Keratinocyte (primary cell): ENCODE data around the gene FSIP1. TPM values are rescaled to one million over a fixed set of nuclear protein-coding genes. Genes with fewer than 3 reads are reported as not detected.

ENCODE experiments used
- DNase-seq: peaks from one replicate; pipeline ENCODE4 v3.0.0-alpha.2; 2011; ENCODE audit warnings: low read depth, missing footprints, low spot score
- FAIRE-seq: peaks from 2 replicates; lab custom pipeline; 2011; peaks lifted over from hg19 to GRCh38; lab: Jason Lieb, UNC
- H2AFZ ChIP-seq: 2 replicates; pipeline ENCODE4 v1.6.0; 2012; ENCODE audit warnings: low read length, control low read depth, inconsistent platforms; ENCODE audit not compliant: control insufficient read depth
- H3K27ac ChIP-seq: 2 replicates; pipeline ENCODE4 v1.5.1; 2011; ENCODE audit warnings: low read length; ENCODE audit not compliant: control insufficient read depth, insufficient read depth
- H3K27me3 ChIP-seq: 3 replicates; pipeline ENCODE4 v1.6.0; 2011; ENCODE audit warnings: low read length; ENCODE audit not compliant: control insufficient read depth, insufficient read depth; ENCODE audit errors: extremely low read depth
- H3K36me3 ChIP-seq, 2 experiments: 2 replicates in 1 of 2; 3 replicates in 1 of 2; pipeline ENCODE4 v1.5.1; 2011; ENCODE audit warnings: low read length in 2 of 2, mild to moderate bottlenecking in 1 of 2; ENCODE audit not compliant: control insufficient read depth in 2 of 2, insufficient read depth in 2 of 2; ENCODE audit errors: extremely low read depth in 1 of 2
- H3K4me1 ChIP-seq: 3 replicates; pipeline ENCODE4 v1.5.1; 2011; ENCODE audit warnings: low read length; ENCODE audit not compliant: control insufficient read depth, insufficient read depth; ENCODE audit errors: extremely low read depth
- H3K4me2 ChIP-seq: 3 replicates; pipeline ENCODE4 v1.6.0; 2011; ENCODE audit warnings: low read depth, low read length; ENCODE audit not compliant: control insufficient read depth, insufficient read depth; ENCODE audit errors: extremely low read depth
- H3K4me3 ChIP-seq, 3 experiments: fragments of 200-600 bp in 1 of 3; sonication (generic) in 1 of 3; 2 replicates in 2 of 3; 3 replicates in 1 of 3; pipeline ENCODE4 v1.5.1; 2011 to 2016; ENCODE audit warnings: low read length in 3 of 3, mild to moderate bottlenecking in 3 of 3, control low read depth in 2 of 3, inconsistent platforms in 1 of 3, low read depth in 1 of 3, mixed read lengths in 1 of 3, mixed run types in 1 of 3, moderate library complexity in 1 of 3; ENCODE audit not compliant: control insufficient read depth in 2 of 3, insufficient read depth in 2 of 3; ENCODE audit errors: extremely low read depth in 1 of 3
- H3K79me2 ChIP-seq: 2 replicates; pipeline ENCODE4 v1.6.0; 2012; ENCODE audit warnings: low read length; ENCODE audit not compliant: control insufficient read depth, insufficient read depth
- H3K9ac ChIP-seq: 3 replicates; pipeline ENCODE4 v1.6.0; 2011; ENCODE audit warnings: low read length; ENCODE audit not compliant: control insufficient read depth, insufficient read depth; ENCODE audit errors: extremely low read depth
- H3K9me1 ChIP-seq: 3 replicates; pipeline ENCODE4 v1.6.0; 2011; ENCODE audit warnings: low read length; ENCODE audit not compliant: control insufficient read depth, insufficient read depth; ENCODE audit errors: extremely low read depth
- H3K9me3 ChIP-seq: 2 replicates; pipeline ENCODE4 v1.5.1; 2012; ENCODE audit warnings: low read depth, low read length; ENCODE audit not compliant: control insufficient read depth
- H4K20me1 ChIP-seq: 3 replicates; pipeline ENCODE4 v1.6.0; 2011; ENCODE audit warnings: low read length; ENCODE audit not compliant: control insufficient read depth, insufficient read depth; ENCODE audit errors: extremely low read depth
- CTCF ChIP-seq, 3 experiments: IDR thresholded peaks in 1 of 3; conservative IDR thresholded peaks in 1 of 3; optimal IDR thresholded peaks in 1 of 3; 2 replicates in 2 of 3; 3 replicates in 1 of 3; pipeline versions ENCODE3 to v1.5.1; 2011; ENCODE audit warnings: low read length in 3 of 3, mild to moderate bottlenecking in 3 of 3, moderate library complexity in 2 of 3, control low read depth in 1 of 3, inconsistent platforms in 1 of 3; ENCODE audit not compliant: insufficient read depth in 2 of 3; ENCODE audit errors: extremely low read depth in 1 of 3
- EZH2 ChIP-seq: IDR thresholded peaks from one replicate; pipeline ENCODE4 v1.6.1; 2012; ENCODE audit warnings: inconsistent platforms, mild to moderate bottlenecking, low read length, moderate library complexity
- dilution Hi-C: fragments of 300-500 bp; cut with MboI; formaldehyde crosslinking; loops from one replicate; pipeline ENCODE4 v1.7.0; 2020; ENCODE audit warnings: low sequenced_read_pairs; ENCODE audit not compliant: extremely low pct_ligation_motif_present
- polyA plus RNA-seq, 5 experiments: library from polyadenylated mRNA; depleted of rRNA in 3 of 5; stranded (reverse) in 3 of 5; stranded (forward) in 1 of 5; unstranded in 1 of 5; fragments of >200 nt; gene quantifications; 1 replicate in 1 of 5; 2 replicates in 3 of 5; 3 replicates in 1 of 5; pipeline versions ENCODE4 v1.2.1 to v1.2.3, GENCODE V29; 2011 to 2012; ENCODE audit warnings: missing spikeins in 2 of 5, low read depth in 1 of 5, low replicate concordance in 1 of 5

FSIP1 gene
- polyA plus RNA-seq, 1 donor (not counting 4 experiments of a cell fraction or from before 2014, with no cell fraction given): 1.5 TPM

- Histone ChIP-seq H3K4me1 (peaks cover 18% of the 10 kb centered on the region), H3K4me3 (no peak overlapping the region), H3K9me1 (peaks cover 3% of the 10 kb centered on the region), H2AFZ (no peak overlapping the region), H4K20me1 (no peaks in the 10 kb centered on the region), H3K27ac (no peak overlapping the region), H3K36me3 (peaks cover 0 to 15% of the 10 kb centered on the region in 2 experiments), H3K9me3 (no peaks in the 10 kb centered on the region), H3K79me2 (peaks cover 3% of the 10 kb centered on the region), H3K4me2 (no peak overlapping the region), H3K9ac (no peak overlapping the region), H3K27me3 (no peaks in the 10 kb centered on the region)
- TF ChIP-seq CTCF (optimal IDR thresholded peaks at IDR 0.05 in 1 of 3, IDR thresholded peaks at IDR 0.05 in 1 of 3, conservative IDR thresholded peaks at IDR 0.05 in 1 of 3; ENCODE audit: extremely low read depth in 1 of 3, insufficient read depth in 2 of 3, low read length in 3 of 3): no peak
- TF ChIP-seq EZH2: no peak
- dilution Hi-C loops: loop anchor here (25.0 kb wide), 1 partner anchor 109 kb away; the partner anchor contains the start of gene GPR176
- FAIRE-seq (no peak), DNase-seq (no peak)
These were observed 20.4 kb upstream of the FSIP1 start for GRCh38 chr15:39803016-39803415.

- Histone ChIP-seq H3K4me1 (peaks cover 18% of the 10 kb centered on the region), H3K4me3 (no peak overlapping the region), H3K9me1 (peaks cover 3% of the 10 kb centered on the region), H3K27me3 (no peaks in the 10 kb centered on the region), H4K20me1 (no peaks in the 10 kb centered on the region), H3K27ac (no peak overlapping the region), H3K9ac (no peak overlapping the region), H3K4me2 (no peak overlapping the region), H3K36me3 (peaks cover 0 to 15% of the 10 kb centered on the region in 2 experiments), H3K9me3 (no peaks in the 10 kb centered on the region), H3K79me2 (peaks cover 3% of the 10 kb centered on the region), H2AFZ (no peak overlapping the region)
- no peak for DNase-seq
- TF ChIP-seq CTCF (optimal IDR thresholded peaks at IDR 0.05 in 1 of 3, IDR thresholded peaks at IDR 0.05 in 1 of 3, conservative IDR thresholded peaks at IDR 0.05 in 1 of 3; ENCODE audit: extremely low read depth in 1 of 3, insufficient read depth in 2 of 3, low read length in 3 of 3) (peak; percentile 48 to 76 (median 53)), EZH2 (no peak)
- peak; percentile 73 for FAIRE-seq
- dilution Hi-C loops: loop anchor here (25.0 kb wide), 1 partner anchor 111 kb away; the partner anchor contains the start of gene GPR176
These were observed 19.1 kb upstream of the FSIP1 start for GRCh38 chr15:39801641-39802309.
